GM19240 (cell line): ENCODE data around the gene ATL1.
"Not testable (repeated sequence)": the region's sequence is repeated elsewhere in the genome, so short reads cannot be mapped to it uniquely, and the experiment has no call there.

Experiments
- DNase-seq: peaks from one replicate; pipeline ENCODE4 v3.0.0; 2011; ENCODE audit warnings: low spot score; ENCODE audit not compliant: insufficient read length

The ATL1 gene

DNA sequence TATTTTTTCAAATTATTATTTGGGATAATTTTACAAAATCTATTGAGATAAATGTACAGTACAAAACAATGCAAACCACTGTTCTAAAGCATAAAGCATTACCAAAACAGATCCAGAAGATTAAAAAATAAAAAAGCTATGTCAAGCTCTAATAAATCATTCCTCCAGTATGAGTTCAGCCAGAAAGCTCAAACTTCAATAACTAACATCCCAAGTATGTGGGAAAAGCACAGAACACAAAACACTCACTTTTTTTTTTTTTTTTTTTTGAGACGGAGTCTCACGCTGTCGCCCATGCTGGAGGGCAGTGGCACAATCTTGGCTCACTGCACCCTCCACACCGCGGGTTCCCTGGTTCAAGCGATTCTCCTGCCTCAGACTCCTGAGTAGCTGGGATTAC, 96.8 kb downstream of the ATL1 start:
- no peak for DNase-seq

DNA sequence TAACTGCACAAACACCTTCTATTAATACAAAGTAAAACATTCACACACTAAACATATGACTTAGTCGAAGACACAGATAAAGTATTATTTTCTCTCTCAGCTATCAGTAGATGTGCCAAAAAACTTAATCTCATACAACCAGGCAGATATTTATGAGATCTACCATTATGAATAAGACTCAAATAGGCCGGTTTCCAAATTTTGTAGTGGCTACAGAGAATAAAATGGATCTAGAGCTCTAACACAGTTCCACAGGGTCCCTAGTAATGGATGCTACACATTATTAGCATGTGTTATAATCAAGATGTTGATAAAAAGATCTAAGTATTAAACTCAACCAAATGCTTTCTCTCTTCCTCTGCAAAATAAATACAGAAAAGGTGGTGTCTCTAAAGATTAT, 97.8 kb downstream of the ATL1 start:
- no peak for DNase-seq

DNA sequence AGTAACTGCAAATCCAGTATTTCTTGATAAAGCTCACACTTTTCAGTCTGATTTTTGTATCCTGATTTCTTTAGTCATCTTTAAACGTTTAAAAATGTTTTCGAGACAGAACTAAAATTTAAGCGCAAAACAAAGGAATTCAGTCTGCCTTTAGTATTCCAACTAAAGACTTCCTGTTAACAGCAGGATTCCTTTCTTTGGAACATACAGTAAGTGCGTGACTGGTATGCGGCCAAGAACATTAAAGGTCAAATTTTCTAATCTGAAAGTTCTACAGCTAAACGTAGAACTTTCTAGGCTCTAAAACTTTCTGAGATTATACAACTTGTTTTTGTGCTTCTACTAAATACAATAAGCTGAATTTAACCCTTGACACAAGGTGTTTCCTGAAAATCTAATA, 98.3 kb downstream of the ATL1 start:
- no peak for DNase-seq

DNA sequence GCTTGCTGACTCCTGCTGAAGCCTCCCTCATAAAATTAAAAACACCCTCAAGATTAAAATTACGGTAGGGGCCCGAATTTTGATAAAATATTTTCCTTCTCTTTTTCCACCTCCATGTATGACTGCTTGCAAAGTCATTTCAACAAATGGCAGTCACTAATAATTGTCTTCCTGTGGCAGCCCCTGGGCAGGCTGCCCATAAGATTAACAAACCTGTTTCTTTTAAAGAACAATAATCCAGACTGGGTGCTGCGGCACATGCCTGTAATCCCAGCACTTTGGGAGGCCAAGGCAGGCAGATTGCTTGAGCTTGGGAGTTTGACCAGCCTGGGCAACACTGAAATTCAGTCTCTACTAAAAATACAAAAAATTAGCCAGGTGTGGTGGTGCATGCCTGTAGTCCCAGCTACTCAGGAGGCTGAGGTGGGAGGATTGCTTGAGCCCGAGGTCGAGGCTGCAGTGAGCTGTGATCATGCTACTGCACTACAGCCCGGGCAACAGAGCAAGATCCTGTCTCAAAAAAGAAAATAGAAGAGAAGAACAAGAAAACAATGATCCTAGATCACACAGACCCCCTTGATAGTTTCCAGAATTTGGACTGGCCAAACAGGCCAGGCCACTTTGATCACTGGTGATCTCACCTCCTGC, 99.5 kb downstream of the ATL1 start:
- DNase-seq: no peak

DNA sequence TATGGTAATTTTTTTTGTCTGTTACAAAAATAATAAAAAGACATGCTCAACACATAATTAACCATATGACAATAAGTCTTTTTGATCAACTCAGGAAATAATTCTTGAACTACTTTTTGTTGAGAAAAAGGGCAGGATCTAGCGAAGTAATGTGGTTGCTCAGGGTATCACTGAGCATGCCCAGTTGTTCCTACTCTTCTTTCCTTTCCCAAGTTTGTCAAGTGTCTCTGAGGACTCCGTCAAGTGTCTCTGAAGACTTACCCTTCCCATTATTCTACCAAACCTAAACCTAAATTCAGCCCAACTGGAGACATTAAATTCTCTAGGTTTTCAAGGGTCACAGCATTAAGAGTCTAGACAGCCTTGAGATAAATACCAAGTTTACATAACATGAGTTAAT, 104.6 kb downstream of the ATL1 start:
- not testable (repeated sequence) for DNase-seq

DNA sequence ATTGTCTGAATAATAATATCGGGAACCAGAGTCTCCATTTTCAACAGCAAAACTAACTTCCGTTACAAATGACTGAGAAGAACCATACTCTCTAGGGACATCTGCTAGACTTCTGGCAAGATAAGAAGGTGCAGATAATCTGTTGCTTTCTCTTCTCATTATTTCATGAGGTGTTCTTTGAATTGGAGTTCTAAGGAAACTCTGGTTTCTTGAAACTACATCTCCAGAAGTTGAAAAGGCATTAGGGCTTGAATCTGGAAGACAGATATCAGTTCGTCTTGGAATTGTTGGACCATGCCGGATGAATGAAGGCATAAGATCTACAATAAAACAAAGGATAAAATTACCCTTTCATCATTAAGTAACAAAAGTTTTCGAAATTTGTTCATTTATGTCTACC, 105.4 kb downstream of the ATL1 start:
- DNase-seq: not testable (repeated sequence)

DNA sequence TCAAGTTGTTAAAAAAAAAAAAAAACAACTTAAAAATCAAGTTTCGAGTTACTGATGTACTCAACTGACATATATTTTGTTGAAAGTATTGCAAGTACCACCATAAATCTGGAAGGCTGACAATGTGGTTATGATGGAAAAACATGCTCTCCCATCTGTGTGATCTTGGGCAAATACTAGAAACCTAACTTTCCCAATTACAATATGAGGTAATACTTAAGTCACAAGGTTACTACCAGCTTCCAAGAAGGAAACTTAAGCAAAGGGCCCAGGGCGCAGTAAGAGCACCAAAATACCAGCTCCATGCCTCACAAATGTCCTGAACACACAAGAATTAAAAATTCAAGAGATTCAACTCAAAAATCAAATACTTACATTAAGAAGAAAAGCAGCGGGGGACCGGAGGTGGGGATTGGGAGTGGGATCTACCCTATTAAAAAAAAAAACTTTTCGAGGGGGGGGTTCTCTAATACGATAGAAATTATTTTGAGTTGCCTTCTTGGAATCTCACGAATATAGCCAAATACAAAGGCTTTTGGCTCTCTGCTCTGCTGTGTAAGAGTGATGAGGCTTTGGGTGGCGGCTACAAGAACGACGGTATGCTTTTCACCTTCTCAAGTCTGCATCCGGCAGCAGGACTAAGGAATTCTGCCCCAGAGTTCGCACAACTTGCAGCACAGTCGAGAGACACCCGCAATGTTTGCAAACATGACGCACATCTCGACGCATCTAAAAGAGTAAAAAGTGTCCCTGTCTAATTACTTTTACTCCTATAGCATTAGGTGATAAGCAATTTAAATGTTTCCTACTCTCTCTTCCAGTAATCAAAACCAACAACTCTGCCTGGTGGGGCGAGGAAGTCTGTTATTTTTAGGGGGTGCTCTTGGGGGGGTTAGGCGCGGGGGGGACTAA, 107.1 kb downstream of the ATL1 start:
- no peak for DNase-seq

DNA sequence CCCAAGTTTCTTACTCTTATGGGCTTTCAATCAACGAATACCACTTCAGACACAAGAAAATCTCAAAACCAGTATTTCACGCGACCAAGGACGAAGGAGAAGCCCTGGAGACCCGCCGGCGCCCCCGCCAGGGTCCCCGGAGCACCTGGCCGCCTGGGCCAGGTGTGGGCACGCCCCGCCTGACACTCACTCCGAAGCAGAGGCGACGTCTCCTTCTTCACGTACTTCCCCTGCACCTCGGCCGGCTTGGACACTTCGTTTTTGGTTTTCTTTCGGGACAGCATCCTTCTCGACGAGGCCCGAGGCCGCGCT, 107.7 kb downstream of the ATL1 start:
- DNase-seq: no peak

DNA sequence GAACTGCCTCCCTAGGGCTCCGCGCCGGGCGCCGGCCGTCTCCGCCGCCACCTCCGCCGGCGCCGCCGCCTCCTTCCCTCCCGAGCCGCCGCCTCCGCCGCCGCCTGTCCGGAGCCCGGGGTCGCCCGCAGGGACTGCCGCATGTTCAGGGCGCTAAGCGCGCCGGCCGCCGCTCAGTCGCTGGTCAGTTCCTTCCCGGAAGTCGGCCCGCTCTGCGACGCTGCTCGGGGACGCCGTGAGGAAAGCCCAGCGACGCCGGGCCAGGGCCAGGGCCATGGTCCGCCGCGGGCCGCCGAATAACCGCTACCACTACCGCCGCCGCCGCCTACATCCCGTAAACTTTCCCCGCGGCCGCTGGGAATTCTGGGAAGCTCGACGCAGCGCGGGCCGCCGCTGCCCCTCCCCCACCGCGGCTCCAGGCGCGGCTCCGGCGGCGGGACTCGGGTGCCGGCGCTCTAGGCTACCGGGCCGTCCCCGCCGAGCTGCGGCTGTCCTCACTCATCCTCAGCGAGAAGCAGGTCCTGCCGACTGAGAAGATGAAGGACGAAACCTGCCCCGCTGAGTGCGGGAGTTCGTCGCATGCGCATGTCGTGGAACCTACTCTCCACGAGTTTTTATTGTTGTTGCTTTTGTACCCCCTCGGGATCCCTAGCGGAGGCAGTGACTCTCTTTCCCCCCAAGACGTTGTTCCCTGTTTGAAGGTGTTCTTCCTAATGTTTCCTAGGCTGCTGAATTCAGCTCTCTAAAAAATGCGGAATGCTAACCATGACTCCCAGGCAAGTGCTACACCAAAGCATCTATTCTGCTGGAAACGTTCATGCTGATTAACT, 108.3 kb downstream of the ATL1 start, which contains the start of gene SAV1:
Gene SAV1 (minus strand): TSS at position 311 of the 830 bp plus-strand sequence. CDS start 339 bp downstream, outside the sequence.
- no peak for DNase-seq

DNA sequence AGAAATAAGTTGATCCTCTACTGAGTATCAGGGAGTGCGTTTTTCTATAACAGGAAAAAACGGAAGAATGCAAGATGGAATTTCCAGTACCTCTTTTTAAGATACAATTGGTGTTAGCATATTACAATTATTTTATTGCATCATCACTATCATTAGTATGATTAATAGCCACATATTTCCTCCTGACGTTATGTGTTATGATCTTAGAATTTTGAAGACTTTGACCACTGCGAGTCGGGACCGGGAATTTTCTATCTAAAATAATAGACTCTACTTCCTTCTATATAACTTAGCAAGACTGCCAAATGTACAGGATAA, 108.8 kb downstream of the ATL1 start:
- DNase-seq: no peak

DNA sequence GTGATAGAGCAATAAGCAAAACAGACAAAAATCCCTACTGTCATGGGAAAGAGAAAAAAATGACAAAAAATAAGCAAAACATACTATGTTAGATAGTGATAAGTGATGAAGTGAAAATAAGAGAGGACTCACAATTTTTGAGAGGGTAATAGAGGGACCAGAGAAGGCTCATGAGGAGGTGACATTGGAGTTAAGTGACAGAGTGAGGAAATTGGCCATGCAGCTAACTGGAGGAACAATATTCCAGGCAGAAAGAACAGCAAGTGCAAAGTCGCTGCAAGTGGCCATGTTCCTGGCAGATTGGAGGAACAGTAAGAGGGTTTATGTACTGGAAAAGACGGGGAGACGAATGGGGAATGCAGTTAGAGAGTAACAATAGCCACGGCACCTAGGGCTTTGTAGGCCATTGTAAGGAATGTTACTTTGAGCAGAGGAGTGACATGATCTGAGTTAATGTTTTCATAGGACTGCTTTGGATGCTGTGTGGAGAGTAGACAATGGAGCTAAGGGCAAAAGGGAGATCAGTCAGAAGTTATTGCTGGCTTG, 109.6 kb downstream of the ATL1 start:
- no peak for DNase-seq

DNA sequence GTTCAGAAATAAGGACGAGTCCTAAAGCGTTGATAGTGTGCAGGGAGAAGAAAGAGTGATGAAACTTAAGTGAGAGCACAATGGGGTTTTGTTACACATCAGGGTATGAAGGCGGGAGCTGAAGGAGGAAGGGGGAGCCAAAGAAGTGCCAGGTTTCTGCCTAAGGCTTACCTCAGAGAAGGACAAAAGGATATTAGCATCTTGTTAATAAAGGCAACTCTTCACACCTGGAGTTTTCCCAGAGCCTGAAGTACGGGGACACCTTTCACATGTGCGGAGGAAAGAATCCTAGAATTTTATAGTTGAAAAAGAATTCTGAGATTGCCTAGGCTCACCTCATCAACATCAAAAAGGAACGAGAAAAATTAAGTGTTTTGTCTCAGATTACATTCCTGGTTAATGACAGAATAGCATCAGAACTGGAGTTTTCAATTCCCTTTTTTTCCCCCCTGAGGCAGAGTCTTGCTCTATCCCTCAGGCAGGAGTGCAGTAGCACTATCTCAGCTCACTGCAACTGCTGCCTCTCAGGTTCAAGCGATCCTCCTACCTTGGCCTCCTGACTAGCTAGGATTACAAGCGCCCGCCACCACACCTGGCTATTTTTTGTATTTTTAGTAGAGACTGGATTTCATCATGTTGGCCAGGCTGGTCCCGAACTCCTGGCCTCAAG, 110.4 kb downstream of the ATL1 start:
- no peak for DNase-seq

DNA sequence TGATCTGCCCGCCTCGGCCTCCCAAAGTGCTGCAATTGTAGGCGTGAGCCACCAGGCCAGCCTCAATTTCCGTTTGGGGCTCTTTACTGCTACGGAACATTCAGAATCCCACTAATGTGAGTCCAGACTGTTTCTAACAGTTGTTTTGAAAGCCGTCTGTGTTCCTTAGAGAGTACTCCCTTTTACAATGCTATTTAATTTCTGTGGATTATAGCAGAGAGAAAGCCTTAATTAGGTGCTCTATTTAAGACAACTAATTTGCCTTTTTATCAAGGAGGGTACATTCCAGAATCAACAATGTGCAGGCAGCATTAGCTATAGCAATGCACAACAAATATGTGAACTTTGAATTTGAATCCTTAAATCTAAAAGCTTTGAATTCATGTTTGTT, 110.9 kb downstream of the ATL1 start:
- no peak for DNase-seq

DNA sequence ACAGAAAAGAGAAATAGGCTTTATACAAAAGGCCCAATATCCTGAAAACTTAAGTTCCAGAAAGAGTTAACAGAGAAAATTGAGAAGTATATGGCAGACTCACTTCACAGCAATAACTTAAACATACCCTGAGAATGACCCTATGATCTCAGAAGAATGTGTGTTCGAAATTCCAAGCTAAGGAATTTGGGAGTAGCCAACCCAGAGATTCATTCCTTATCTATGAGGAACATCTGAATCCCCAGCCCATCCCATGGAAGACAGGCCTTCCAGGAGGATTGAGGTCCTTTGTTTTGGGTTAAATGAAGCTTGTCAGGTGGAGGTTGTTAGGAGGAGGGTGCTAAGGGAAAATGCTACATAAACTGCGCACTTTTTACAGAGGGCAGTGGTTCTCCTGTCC, 115.7 kb downstream of the ATL1 start:
- no peak for DNase-seq

DNA sequence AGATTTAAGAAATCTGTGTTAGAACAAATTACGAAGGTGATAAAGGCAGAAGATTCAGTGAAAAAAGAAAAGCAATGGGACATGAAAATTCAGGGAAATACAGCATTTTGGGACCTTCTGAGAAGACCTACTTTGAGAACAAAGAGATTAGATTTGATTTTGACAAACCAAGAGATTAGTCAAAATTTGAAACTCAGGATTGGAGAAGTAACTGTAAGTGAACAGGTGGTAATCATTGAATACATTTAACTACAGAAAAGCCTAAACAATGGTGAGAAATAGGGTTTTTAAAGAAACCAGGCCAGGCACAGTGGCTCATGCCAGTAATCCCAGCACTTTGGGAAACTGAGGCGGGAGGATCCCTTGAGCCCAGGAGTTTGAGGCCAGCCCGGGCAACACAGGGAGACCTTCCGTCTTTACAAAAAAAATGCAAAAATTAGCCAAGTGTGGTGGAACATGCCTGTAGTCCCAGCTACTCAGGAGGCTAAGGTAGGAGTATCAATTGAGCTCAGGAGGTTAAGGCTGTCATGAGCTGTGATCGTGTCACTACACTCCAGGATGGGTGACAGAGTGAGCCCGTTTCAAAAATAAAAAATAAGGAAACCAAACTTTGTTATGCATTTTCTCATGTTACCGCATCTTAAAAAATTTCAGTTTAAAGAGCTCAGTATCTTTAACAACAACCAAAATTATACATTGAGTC, 117.0 kb downstream of the ATL1 start:
- no peak for DNase-seq

DNA sequence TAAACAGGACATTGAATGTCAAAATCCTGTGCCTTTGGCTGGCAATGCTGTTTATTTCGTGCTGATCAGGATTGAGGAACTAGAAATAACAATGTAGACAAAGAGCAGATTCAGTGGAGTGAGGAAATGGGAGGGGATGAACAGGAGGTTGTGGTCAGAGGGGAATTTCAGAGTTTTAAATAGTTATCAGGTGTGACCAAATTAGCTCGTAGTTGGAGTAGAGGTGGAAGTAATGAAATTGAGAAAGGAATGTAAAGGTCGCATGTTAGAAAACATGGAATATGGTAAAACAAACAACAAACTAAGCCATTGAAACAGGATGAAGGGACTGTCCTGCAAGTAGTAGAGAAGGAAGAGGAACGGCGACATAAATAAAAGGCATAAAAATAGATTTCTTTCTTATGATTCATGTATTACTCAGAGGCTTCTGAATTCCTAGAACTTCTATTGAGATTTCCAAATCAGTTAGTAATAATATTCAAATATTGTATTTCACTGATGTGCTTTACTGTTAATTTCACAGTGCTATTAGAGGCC, 117.7 kb downstream of the ATL1 start:
- no peak for DNase-seq

DNA sequence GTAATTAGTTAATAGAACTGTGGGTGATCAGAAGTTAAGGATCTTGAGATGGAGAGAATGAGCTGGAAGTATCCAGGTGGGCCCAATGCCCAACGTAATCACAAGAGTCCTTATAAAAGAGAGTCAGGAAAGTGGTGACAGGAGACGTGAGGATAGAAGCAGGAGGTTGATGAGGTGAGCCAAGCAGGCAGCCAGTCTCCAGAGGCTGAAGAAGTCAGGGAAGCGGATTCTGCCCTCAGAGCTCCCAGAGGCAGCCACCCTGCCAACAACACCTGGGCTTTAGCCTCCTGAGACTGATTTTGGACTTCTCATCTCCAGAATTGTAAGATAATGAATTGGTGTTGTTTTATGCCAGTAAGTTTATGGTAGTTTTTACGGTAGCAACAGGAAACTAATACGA, 118.2 kb downstream of the ATL1 start:
- no peak for DNase-seq

DNA sequence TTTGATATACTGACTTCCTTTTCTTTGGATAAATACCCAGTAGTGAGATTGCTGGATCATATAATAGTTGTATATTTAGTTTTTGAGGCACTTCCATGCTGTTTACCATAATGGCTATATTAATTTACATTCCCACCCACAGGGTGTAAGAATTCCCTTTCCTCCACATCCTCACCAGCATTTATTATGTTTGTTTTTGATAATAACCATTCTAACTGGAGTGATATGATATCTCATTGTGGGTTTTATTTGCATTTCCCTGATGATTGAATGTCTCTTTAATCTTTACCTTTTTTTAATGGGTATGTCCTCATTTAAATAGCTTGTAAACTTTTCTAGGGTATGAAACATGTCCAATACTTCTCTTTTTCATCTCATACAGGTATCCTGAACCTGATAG, 119.7 kb downstream of the ATL1 start:
- DNase-seq: no peak
